PC-9 (cell line): ENCODE results near the gene TRAF6.

Source experiments
- CTCF ChIP-seq: fragments of 200-600 bp; sonication (generic); conservative IDR thresholded peaks from 2 replicates; pipeline ENCODE4 v1.6.1; 2017; ENCODE audit warnings: mixed run types, antibody characterized with exemption, mild to moderate bottlenecking, moderate library complexity
- EZH2 ChIP-seq: fragments of 200-600 bp; sonication (generic); IDR thresholded peaks from 2 replicates; pipeline ENCODE4 v1.8.0; 2017; ENCODE audit warnings: antibody characterized with exemption, low read depth

GRCh38 chr11:36492724-36493304 lies 17.3 kb downstream of the TRAF6 start:
- no peak for TF ChIP-seq EZH2
- peak; percentile 95 for TF ChIP-seq CTCF
